Adipocyte (in vitro differentiated cells): ENCODE data around the gene PRRC2A.

Experiments used
- DNase-seq: peaks from one replicate; pipeline ENCODE4 v3.0.0-alpha.2; 2015; ENCODE audit warnings: low read depth
- H3K27me3 ChIP-seq: replicated peaks from 2 replicates; pipeline ENCODE4 v1.7.0; 2013; ENCODE audit warnings: mild to moderate bottlenecking, low read length, moderate library complexity; ENCODE audit not compliant: control insufficient read depth, insufficient read depth
- H3K36me3 ChIP-seq: 2 replicates; pipeline ENCODE4 v1.7.0; 2013; ENCODE audit warnings: low read length, mild to moderate bottlenecking, moderate library complexity; ENCODE audit not compliant: control insufficient read depth, insufficient read depth, severe bottlenecking
- H3K4me1 ChIP-seq: 2 replicates; pipeline ENCODE4 v1.7.0; 2013; ENCODE audit warnings: mild to moderate bottlenecking, low read length, moderate library complexity; ENCODE audit not compliant: control insufficient read depth, insufficient read depth
- H3K4me3 ChIP-seq: 2 replicates; pipeline ENCODE4 v1.7.0; 2013; ENCODE audit warnings: mild to moderate bottlenecking, low read length, moderate library complexity
- H3K9ac ChIP-seq: 2 replicates; pipeline ENCODE4 v1.7.0; 2013; ENCODE audit warnings: mild to moderate bottlenecking, low read length, moderate library complexity
- H3K9me3 ChIP-seq: 2 replicates; pipeline ENCODE4 v1.7.0; 2013; ENCODE audit warnings: mild to moderate bottlenecking, low read length, moderate library complexity; ENCODE audit not compliant: control insufficient read depth

The PRRC2A gene

DNA sequence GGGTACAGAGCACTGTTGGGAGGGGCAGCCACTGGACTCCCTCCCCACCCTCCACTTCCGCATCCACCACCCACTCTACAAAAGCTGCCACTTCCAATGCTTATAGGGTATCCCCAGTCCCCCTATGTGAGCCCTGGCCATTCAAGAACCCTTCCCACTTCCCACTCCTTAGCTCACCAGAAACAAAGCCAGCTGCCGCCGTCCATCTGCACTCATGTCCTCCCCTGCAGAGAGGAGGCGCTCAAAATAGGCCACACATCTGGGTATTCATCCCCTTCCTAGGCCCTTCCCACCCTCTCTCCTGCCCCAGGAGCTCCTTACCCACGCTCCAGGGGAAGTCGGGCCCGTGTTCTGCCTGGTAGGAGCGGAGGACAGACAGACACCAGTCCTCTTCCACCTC, 66.8 kb downstream of the PRRC2A start:
- H3K4me1 ChIP-seq, result no peaks in the 10 kb centered on the region
- peaks cover 62% of the 10 kb centered on the region for H3K36me3 ChIP-seq
- no peak for DNase-seq
- no peak overlapping the region for H3K4me3 ChIP-seq
- H3K9ac ChIP-seq, result no peak overlapping the region
- no peaks in the 10 kb centered on the region for H3K27me3 ChIP-seq
- H3K9me3 ChIP-seq, result no peaks in the 10 kb centered on the region
